ENCODE measurements around the gene SPATA19.

The SPATA19 gene

GRCh38 chr11:133830931-133831907 lies 14.1 kb downstream of the SPATA19 start:
- no peaks in the 10 kb centered on the region for H3K36me3 Mint-ChIP-seq
- H3K27me3 Mint-ChIP-seq = peaks cover 16% of the 10 kb centered on the region
- no peaks in the 10 kb centered on the region for H3K9me3 Mint-ChIP-seq
- no peak for ATAC-seq
- no peak overlapping the region for H3K27ac Mint-ChIP-seq
- H3K4me1 Mint-ChIP-seq = no peaks in the 10 kb centered on the region
- H3K4me3 Mint-ChIP-seq = no peak overlapping the region

DNA sequence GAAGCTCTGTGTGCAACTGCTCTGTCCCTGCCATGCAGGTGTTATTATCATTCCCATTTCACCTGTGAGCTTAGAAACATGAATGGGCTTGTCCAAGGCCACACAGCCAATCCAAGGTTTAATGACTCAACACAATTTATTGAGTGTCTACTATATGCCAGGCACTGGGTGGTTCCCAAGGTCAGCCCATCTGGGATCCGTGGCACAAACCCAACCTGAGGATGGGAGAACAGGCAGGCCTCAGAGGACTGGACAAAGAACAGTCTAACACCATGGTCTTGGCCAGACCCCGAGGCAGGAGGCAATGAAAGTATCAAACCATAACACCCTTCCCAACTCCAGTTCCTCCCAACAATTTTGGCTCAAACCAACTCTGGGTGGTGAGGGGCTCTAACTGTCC lies 15.7 kb downstream of the SPATA19 start:
- no peaks in the 10 kb centered on the region for H3K36me3 Mint-ChIP-seq
- H3K27me3 Mint-ChIP-seq = peaks cover 8% of the 10 kb centered on the region
- no peak overlapping the region for H3K27ac Mint-ChIP-seq
- ATAC-seq = no peak
- no peak overlapping the region for H3K4me3 Mint-ChIP-seq
- no peaks in the 10 kb centered on the region for H3K9me3 Mint-ChIP-seq
- no peaks in the 10 kb centered on the region for H3K4me1 Mint-ChIP-seq

DNA sequence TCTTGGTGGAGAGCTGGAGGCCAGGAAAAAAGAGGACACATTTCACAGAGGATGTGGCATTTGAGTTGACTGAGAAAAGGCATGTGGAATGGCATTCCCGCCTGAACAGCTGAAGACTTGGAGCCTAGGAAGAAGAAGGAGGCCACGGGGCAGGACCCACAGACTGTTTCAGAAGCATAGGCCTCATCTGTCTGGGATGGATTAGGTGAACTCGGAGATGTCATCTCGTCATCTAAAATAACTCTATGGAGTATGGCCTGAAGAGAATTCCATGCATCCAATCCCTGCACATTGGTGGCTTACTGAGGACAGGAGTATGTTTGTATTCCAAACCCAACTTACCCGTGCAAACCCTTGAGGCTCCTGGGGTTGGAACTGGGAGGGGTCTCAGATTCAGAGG lies 16.4 kb downstream of the SPATA19 start:
- Mint-ChIP-seq H3K4me1 (no peaks in the 10 kb centered on the region), H3K9me3 (no peaks in the 10 kb centered on the region), H3K27ac (no peak overlapping the region), H3K36me3 (no peaks in the 10 kb centered on the region), H3K4me3 (no peak overlapping the region), H3K27me3 (peaks cover 2% of the 10 kb centered on the region)
- no peak for ATAC-seq

- H3K9me3 Mint-ChIP-seq = no peaks in the 10 kb centered on the region
- ATAC-seq = no peak
- H3K27ac Mint-ChIP-seq = no peak overlapping the region
- H3K4me1 Mint-ChIP-seq = no peaks in the 10 kb centered on the region
- H3K36me3 Mint-ChIP-seq = no peaks in the 10 kb centered on the region
- no peak overlapping the region for H3K4me3 Mint-ChIP-seq
- no peaks in the 10 kb centered on the region for H3K27me3 Mint-ChIP-seq
Measured at GRCh38 chr11:133827556-133827955, 17.8 kb downstream of the SPATA19 start.

DNA sequence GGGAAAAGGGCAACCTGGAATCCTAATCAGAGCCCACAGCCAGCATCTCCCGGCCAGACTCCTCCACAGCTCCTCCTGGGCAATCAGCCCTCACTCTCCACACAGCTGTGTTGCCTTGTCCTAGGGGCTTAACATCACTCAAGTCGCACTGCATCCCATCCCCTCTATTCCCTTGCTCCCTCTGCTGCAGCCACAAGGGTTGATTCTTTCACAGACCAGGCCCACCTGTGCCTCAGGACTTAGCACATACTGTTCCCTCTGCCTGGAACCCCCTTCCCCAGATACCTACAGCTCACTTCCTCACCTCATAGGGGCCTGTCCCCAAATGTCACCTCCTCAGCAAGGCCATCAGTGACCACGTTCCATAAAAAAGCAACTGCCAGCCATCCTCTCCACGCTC lies 18.4 kb downstream of the SPATA19 start:
- Mint-ChIP-seq H3K27ac (no peak overlapping the region), H3K36me3 (no peaks in the 10 kb centered on the region), H3K4me3 (no peak overlapping the region), H3K9me3 (no peaks in the 10 kb centered on the region), H3K4me1 (no peaks in the 10 kb centered on the region), H3K27me3 (no peaks in the 10 kb centered on the region)
- ATAC-seq = no peak

GRCh38 chr11:133825666-133826065 lies 19.6 kb downstream of the SPATA19 start:
- Mint-ChIP-seq H3K27me3 (no peaks in the 10 kb centered on the region), H3K27ac (no peak overlapping the region), H3K36me3 (no peaks in the 10 kb centered on the region), H3K4me1 (no peaks in the 10 kb centered on the region), H3K9me3 (no peaks in the 10 kb centered on the region), H3K4me3 (no peak overlapping the region)
- no peak for ATAC-seq

GRCh38 chr11:133825156-133825555 lies 20.2 kb downstream of the SPATA19 start:
- H3K4me3 Mint-ChIP-seq = no peak overlapping the region
- no peaks in the 10 kb centered on the region for H3K9me3 Mint-ChIP-seq
- H3K27ac Mint-ChIP-seq = no peak overlapping the region
- H3K27me3 Mint-ChIP-seq = no peaks in the 10 kb centered on the region
- H3K4me1 Mint-ChIP-seq = no peaks in the 10 kb centered on the region
- ATAC-seq = no peak
- no peaks in the 10 kb centered on the region for H3K36me3 Mint-ChIP-seq

GRCh38 chr11:133824593-133824992 lies 20.7 kb downstream of the SPATA19 start:
- no peak for ATAC-seq
- H3K36me3 Mint-ChIP-seq = no peaks in the 10 kb centered on the region
- H3K9me3 Mint-ChIP-seq = no peaks in the 10 kb centered on the region
- H3K4me3 Mint-ChIP-seq = no peak overlapping the region
- no peaks in the 10 kb centered on the region for H3K4me1 Mint-ChIP-seq
- H3K27ac Mint-ChIP-seq = no peak overlapping the region
- H3K27me3 Mint-ChIP-seq = no peaks in the 10 kb centered on the region

- no peak overlapping the region for H3K4me3 Mint-ChIP-seq
- H3K27me3 Mint-ChIP-seq = no peaks in the 10 kb centered on the region
- no peak for ATAC-seq
- H3K9me3 Mint-ChIP-seq = no peaks in the 10 kb centered on the region
- no peak overlapping the region for H3K27ac Mint-ChIP-seq
- H3K4me1 Mint-ChIP-seq = no peaks in the 10 kb centered on the region
- H3K36me3 Mint-ChIP-seq = no peaks in the 10 kb centered on the region
Measured at GRCh38 chr11:133823614-133824013, 21.7 kb downstream of the SPATA19 start.

- Mint-ChIP-seq H3K4me3 (no peak overlapping the region), H3K9me3 (no peaks in the 10 kb centered on the region), H3K27ac (no peak overlapping the region), H3K36me3 (no peaks in the 10 kb centered on the region), H3K4me1 (no peaks in the 10 kb centered on the region), H3K27me3 (no peaks in the 10 kb centered on the region)
- ATAC-seq = no peak
Measured at GRCh38 chr11:133823211-133823610, 22.1 kb downstream of the SPATA19 start.

GRCh38 chr11:133821776-133822175 lies 23.5 kb downstream of the SPATA19 start:
- ATAC-seq = no peak
- H3K9me3 Mint-ChIP-seq = no peaks in the 10 kb centered on the region
- H3K4me1 Mint-ChIP-seq = no peaks in the 10 kb centered on the region
- no peaks in the 10 kb centered on the region for H3K27me3 Mint-ChIP-seq
- H3K27ac Mint-ChIP-seq = no peak overlapping the region
- no peaks in the 10 kb centered on the region for H3K36me3 Mint-ChIP-seq
- H3K4me3 Mint-ChIP-seq = no peak overlapping the region

GRCh38 chr11:133819746-133820315 lies 25.5 kb downstream of the SPATA19 start:
- H3K27me3 Mint-ChIP-seq = no peaks in the 10 kb centered on the region
- H3K9me3 Mint-ChIP-seq = no peaks in the 10 kb centered on the region
- no peak overlapping the region for H3K27ac Mint-ChIP-seq
- H3K36me3 Mint-ChIP-seq = no peaks in the 10 kb centered on the region
- H3K4me3 Mint-ChIP-seq = no peak overlapping the region
- H3K4me1 Mint-ChIP-seq = no peaks in the 10 kb centered on the region
- ATAC-seq = no peak

DNA sequence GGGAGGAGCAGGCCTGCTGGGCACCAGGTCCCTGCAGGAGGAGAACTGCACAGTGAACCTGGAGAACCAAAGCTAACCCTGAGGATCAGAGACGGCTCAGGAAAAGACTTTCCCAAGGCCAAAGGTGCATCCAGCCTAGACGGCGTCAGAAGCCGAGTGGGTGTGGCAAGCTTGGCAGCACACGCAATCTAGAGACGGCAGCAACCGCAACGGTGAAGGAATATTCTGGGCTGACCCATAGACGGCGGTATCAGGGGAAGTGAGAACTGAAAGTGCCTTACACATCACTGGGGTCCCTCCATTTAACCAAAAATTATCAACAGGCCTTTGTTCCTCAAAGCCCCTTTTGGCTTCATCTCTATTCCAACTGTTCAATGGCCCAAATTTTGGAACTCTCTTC lies 26.2 kb downstream of the SPATA19 start:
- ATAC-seq = no peak
- H3K27me3 Mint-ChIP-seq = no peaks in the 10 kb centered on the region
- H3K4me3 Mint-ChIP-seq = no peak overlapping the region
- H3K27ac Mint-ChIP-seq = no peak overlapping the region
- H3K36me3 Mint-ChIP-seq = no peaks in the 10 kb centered on the region
- no peaks in the 10 kb centered on the region for H3K4me1 Mint-ChIP-seq
- H3K9me3 Mint-ChIP-seq = no peaks in the 10 kb centered on the region

DNA sequence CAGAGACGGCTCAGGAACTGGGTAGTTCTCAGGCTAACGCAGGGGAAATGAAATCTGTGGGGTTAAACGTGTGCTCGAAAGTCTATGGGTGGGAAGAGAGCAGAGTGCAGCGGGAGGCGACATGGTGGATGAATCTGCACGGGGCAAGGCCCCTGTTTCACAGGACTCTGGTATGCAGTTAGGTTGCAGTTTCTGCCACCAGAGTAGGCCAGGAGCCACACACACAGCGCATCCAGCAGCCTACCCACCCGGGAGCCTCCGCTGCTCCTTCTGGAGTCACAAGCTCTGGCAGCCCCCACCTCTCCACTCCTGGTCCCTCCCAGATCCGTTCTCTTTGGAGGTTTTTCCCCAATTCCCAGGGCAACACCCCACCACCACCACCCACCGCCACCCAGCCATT lies 27.0 kb downstream of the SPATA19 start:
- Mint-ChIP-seq H3K4me1 (no peaks in the 10 kb centered on the region), H3K36me3 (no peaks in the 10 kb centered on the region), H3K4me3 (no peak overlapping the region), H3K27ac (no peak overlapping the region), H3K9me3 (peaks cover 3% of the 10 kb centered on the region), H3K27me3 (no peaks in the 10 kb centered on the region)
- no peak for ATAC-seq

DNA sequence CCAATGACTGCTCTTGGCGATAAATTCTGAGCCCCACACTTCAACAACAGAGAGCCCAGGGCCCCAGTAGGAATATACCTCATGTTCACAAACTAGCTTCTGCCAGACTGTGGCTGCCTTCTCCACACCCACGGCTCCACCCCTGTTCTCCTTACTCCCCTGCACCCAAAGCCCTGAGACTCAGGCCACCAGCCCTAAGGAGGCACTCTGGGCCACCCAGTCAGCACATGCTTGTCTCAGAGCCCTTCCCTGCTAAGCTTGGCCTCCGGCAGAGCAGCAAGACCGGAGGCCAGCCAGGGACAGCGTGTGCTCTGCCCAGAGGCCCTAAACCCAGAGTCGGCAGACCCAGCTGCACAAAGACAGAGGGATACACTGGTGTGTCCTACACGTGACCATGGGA lies 27.9 kb downstream of the SPATA19 start:
- Mint-ChIP-seq H3K9me3 (peaks cover 3% of the 10 kb centered on the region), H3K36me3 (no peaks in the 10 kb centered on the region), H3K27ac (no peak overlapping the region), H3K4me1 (no peaks in the 10 kb centered on the region), H3K27me3 (peaks cover 4% of the 10 kb centered on the region), H3K4me3 (no peak overlapping the region)
- ATAC-seq = no peak
